ENCODE measurements around the gene NR2F1-AS1. TPM values are rescaled to one million over a fixed set of nuclear protein-coding genes. Genes with fewer than 3 reads are reported as not detected.
A peak's percentile ranks its signal among the peaks of the same experiment; 100 is the strongest.
"Not testable (repeated sequence)": the region's sequence is repeated elsewhere in the genome, so short reads cannot be mapped to it uniquely, and the experiment has no call there.

Gene NR2F1-AS1
- total and polyA plus RNA-seq, 2 experiments from 2014 or later, result 0.59 to 4.5 TPM

DNA sequence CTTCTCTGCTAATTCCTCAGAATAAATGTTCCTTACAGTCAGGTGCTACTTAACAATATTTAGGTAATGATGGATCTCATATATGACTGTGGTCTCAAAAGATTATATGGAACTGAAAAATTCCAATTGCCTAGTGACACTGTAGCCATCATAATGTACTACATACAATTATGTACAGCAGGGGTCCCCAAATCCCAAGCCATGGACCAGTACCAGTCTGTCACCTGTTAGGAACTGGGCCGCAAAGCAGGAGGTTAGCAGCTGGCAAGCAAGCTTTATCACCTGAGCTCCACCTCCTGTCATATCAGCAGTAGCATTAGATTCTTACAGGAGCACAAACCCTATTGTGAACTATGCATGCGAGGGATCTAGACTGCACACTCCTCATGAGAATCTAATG, 69.6 kb downstream of the NR2F1-AS1 start:
- H3K27ac ChIP-seq (ENCODE audit: low read depth), result no peak overlapping the region
- no peaks in the 10 kb centered on the region for H3K36me3 Mint-ChIP-seq (ENCODE audit: low read depth)
- H4K20me1 ChIP-seq (replicated peaks; ENCODE audit: insufficient read depth), result no peaks in the 10 kb centered on the region
- no peak overlapping the region for H3K4me2 ChIP-seq
- TF ChIP-seq CTCF (conservative IDR thresholded peaks at IDR 0.05; ENCODE audit: low read depth in 2 of 2) (peak in 1 of 2 experiments; percentile 35; a peak in 1 of 4 replicates), CREB1 (CRISPR knock-in tag; IDR thresholded peaks at IDR 0.05; ENCODE audit: low read depth) (no peak), ZNF114 (CRISPR knock-in tag; IDR thresholded peaks at IDR 0.05) (no peak), POLR2AphosphoS5 (IDR thresholded peaks at IDR 0.05; ENCODE audit: low read depth) (no peak)
- no peaks in the 10 kb centered on the region for H3F3A ChIP-seq (replicated peaks; ENCODE audit: low read depth)
- ATAC-seq (no peak), DNase-seq (ENCODE audit: low spot score) (peak; percentile 8)
- H3K27me3 ChIP-seq (ENCODE audit: insufficient read depth), result no peaks in the 10 kb centered on the region
- no peaks in the 10 kb centered on the region for H3K9me2 ChIP-seq (ENCODE audit: insufficient read depth)
- no peaks in the 10 kb centered on the region for H3K4me1 ChIP-seq (ENCODE audit: insufficient read depth)
- no peaks in the 10 kb centered on the region for H3K27me3 Mint-ChIP-seq (ENCODE audit: insufficient read depth, low read depth, poor library complexity)
- H3K36me3 ChIP-seq (ENCODE audit: insufficient read depth), result no peaks in the 10 kb centered on the region
- H2AFZ ChIP-seq, result no peak overlapping the region
- H3K4me3 Mint-ChIP-seq, result no peak overlapping the region
- H3K79me2 ChIP-seq (replicated peaks; ENCODE audit: insufficient read depth), result no peaks in the 10 kb centered on the region
- no peak overlapping the region for H3K4me3 ChIP-seq
- no peaks in the 10 kb centered on the region; the same call in 2 of the 3 replicates for H3K9me3 Mint-ChIP-seq
- no peak overlapping the region for H3K27ac Mint-ChIP-seq
- H3K4me1 Mint-ChIP-seq, result peaks cover 4% of the 10 kb centered on the region; the same call in 1 of the 3 replicates

DNA sequence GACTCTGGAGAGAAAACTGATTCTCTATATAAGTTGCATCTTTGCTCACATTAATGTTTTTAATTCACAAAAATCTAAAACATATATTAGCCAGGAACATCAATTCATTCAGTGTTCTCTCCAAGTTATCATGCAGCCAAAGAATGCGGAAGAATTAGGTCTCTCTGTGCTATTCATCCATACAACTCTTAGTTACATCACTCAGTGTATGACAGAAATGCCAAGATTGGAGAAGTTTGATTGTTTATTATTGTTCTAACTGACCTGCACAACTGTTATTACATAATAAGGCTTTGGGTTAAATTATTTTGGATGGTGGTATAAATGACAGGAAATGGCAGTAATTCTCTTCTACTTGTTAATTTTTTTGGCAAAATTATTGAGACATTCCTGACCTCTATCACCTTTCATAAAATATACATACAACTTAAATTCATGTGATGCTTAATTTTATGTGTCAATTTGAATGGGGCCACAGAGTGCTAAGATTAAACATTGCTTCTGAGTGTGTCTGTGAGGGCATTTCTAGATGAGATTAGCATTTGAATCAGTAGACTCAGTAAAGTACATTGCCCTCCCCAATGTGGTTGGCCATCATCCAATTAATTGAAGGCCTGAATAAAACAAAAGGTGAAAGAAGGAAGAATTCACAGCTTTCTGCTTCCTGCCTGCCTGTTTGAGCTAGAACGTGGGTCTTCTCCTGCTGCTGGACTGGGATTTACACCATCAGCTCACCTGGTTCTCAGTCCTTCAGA, 70.2 kb downstream of the NR2F1-AS1 start:
- Mint-ChIP-seq H3K9me3 (no peaks in the 10 kb centered on the region; the same call in 1 of the 3 replicates), H3K27ac (no peak overlapping the region), H3K36me3 (ENCODE audit: low read depth) (no peaks in the 10 kb centered on the region; the same call in 2 of the 3 replicates), H3K4me1 (peaks cover 4% of the 10 kb centered on the region; the same call in 1 of the 3 replicates), H3K27me3 (ENCODE audit: insufficient read depth, low read depth, poor library complexity) (no peaks in the 10 kb centered on the region), H3K4me3 (no peak overlapping the region)
- no peaks in the 10 kb centered on the region for H3K4me1 ChIP-seq (ENCODE audit: insufficient read depth)
- H3K27ac ChIP-seq (ENCODE audit: low read depth), result no peak overlapping the region
- ATAC-seq (no peak), DNase-seq (ENCODE audit: low spot score) (no peak)
- no peaks in the 10 kb centered on the region for H3F3A ChIP-seq (replicated peaks; ENCODE audit: low read depth)
- no peaks in the 10 kb centered on the region for H4K20me1 ChIP-seq (replicated peaks; ENCODE audit: insufficient read depth)
- no peaks in the 10 kb centered on the region for H3K9me2 ChIP-seq (ENCODE audit: insufficient read depth)
- no peaks in the 10 kb centered on the region for H3K79me2 ChIP-seq (replicated peaks; ENCODE audit: insufficient read depth)
- H3K36me3 ChIP-seq (ENCODE audit: insufficient read depth), result no peaks in the 10 kb centered on the region
- H3K4me3 ChIP-seq, result no peak overlapping the region
- no peaks in the 10 kb centered on the region for H3K27me3 ChIP-seq (ENCODE audit: insufficient read depth)
- H3K4me2 ChIP-seq, result no peak overlapping the region
- H2AFZ ChIP-seq, result no peak overlapping the region
- TF ChIP-seq ZNF114 (CRISPR knock-in tag; IDR thresholded peaks at IDR 0.05), result no peak

DNA sequence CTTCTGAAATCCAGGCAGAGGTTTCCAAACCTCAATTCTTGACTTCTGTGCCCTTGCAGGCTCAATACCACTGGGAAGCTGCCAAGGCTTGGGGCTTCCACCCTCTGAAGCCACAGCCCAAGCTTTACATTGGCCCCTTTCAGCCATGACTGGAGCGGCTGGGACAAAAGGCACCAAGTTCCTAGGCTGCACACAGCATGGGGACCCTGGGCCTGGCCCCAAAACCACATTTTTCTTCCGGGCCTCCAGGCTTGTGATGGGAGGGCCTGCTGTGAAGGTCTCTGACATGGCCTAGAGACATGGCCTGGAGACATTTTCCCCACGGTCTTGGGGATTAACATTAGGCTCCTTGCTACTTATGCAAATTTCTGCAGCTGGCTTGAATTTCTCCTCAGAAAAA, 75.5 kb downstream of the NR2F1-AS1 start:
- not testable (repeated sequence) for H3K27me3 Mint-ChIP-seq (ENCODE audit: insufficient read depth, low read depth, poor library complexity); H3K27ac Mint-ChIP-seq; ATAC-seq; H3K27me3 ChIP-seq (ENCODE audit: insufficient read depth); H2AFZ ChIP-seq; H3F3A ChIP-seq (replicated peaks; ENCODE audit: low read depth); H3K27ac ChIP-seq (ENCODE audit: low read depth); H3K9me3 Mint-ChIP-seq; H4K20me1 ChIP-seq (replicated peaks; ENCODE audit: insufficient read depth); H3K4me3 Mint-ChIP-seq; H3K4me1 Mint-ChIP-seq; H3K36me3 ChIP-seq (ENCODE audit: insufficient read depth); H3K4me2 ChIP-seq; H3K79me2 ChIP-seq (replicated peaks; ENCODE audit: insufficient read depth); H3K9me2 ChIP-seq (ENCODE audit: insufficient read depth); H3K4me1 ChIP-seq (ENCODE audit: insufficient read depth); H3K4me3 ChIP-seq; H3K36me3 Mint-ChIP-seq (ENCODE audit: low read depth); DNase-seq (ENCODE audit: low spot score)
